Activated T-helper 2 cell treated with anti-CD3 and anti-CD28 coated beads, Interferon-gamma antibody, Interleukin-2, Interleukin-4, amounts not matched to agents 10 μg/mL and 5 μg/mL and 100 μg/mL, durations not matched to agents 14 hours and 24 hours and 36 hours (primary cell): Measurements from ENCODE around the gene SHISAL1. TPM values are rescaled to one million over a fixed set of nuclear protein-coding genes. Genes with fewer than 3 reads are reported as not detected.

Experiments
- DNase-seq: peaks from one replicate; pipeline ENCODE4 v3.0.0; 2021; ENCODE audit warnings: low spot score
- H3K27ac Mint-ChIP-seq: one replicate; pipeline ENCODE4 v1.8.0; 2021; ENCODE audit warnings: mixed read lengths
- H3K27me3 Mint-ChIP-seq: one replicate; pipeline ENCODE4 v1.8.0; 2021; ENCODE audit warnings: low read depth, mixed read lengths
- H3K36me3 Mint-ChIP-seq: one replicate; pipeline ENCODE4 v1.8.0; 2021; ENCODE audit warnings: low read depth, mixed read lengths
- H3K4me1 Mint-ChIP-seq: one replicate; pipeline ENCODE4 v1.8.0; 2021; ENCODE audit warnings: low read depth, mixed read lengths
- H3K4me3 Mint-ChIP-seq: one replicate; pipeline ENCODE4 v1.8.0; 2021; ENCODE audit warnings: low read depth, mild to moderate bottlenecking, moderate library complexity, mixed read lengths
- H3K9me3 Mint-ChIP-seq: one replicate; pipeline ENCODE4 v1.8.0; 2021; ENCODE audit warnings: mixed read lengths
- intact Hi-C: fragments of 100-400 bp; cut with micrococcal nuclease; formaldehyde crosslinking; loops from one replicate; pipeline ENCODE4 v1.15.1; 2023
- total RNA-seq: library from RNA; stranded (reverse); gene quantifications from 2 replicates; pipeline ENCODE4 v1.2.3, GENCODE V29; 2022

SHISAL1 gene
- total RNA-seq, result not detected in 2 replicates

DNA sequence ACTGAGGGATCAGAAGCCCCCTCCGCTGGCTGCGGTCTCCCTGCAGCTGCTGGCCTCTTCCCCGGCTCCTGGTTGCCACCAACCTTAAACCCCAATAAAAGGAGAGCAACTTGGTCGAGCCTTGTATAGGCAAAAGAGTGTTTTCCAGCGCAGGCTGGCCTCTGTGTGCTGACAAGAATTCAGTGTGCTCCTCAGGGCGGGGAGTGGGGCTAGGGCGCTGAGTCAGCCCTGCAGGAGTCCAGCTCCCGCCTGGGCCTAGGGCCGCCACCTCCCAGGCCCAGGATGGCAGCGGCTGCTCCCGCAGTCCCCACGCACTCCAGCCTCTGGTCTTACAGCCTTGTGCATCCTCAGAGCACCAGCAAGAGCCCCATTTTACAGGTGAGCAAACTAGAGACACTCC lies at the start of gene SHISAL1:
TSS of gene SHISAL1 (minus strand) at position 186 of the 400 bp plus-strand sequence. CDS start 12,006 bp downstream, outside the sequence.
- H3K4me1 Mint-ChIP-seq, result peaks cover 8% of the 10 kb centered on the region
- H3K9me3 Mint-ChIP-seq, result no peaks in the 10 kb centered on the region
- H3K27me3 Mint-ChIP-seq, result no peaks in the 10 kb centered on the region
- H3K27ac Mint-ChIP-seq, result no peak within 1 kb of the TSS
- DNase-seq, result no peak
- no peak within 1 kb of the TSS for H3K4me3 Mint-ChIP-seq
- H3K36me3 Mint-ChIP-seq, result no peaks in the 10 kb centered on the region
- intact Hi-C loops, result no loop called here

DNA sequence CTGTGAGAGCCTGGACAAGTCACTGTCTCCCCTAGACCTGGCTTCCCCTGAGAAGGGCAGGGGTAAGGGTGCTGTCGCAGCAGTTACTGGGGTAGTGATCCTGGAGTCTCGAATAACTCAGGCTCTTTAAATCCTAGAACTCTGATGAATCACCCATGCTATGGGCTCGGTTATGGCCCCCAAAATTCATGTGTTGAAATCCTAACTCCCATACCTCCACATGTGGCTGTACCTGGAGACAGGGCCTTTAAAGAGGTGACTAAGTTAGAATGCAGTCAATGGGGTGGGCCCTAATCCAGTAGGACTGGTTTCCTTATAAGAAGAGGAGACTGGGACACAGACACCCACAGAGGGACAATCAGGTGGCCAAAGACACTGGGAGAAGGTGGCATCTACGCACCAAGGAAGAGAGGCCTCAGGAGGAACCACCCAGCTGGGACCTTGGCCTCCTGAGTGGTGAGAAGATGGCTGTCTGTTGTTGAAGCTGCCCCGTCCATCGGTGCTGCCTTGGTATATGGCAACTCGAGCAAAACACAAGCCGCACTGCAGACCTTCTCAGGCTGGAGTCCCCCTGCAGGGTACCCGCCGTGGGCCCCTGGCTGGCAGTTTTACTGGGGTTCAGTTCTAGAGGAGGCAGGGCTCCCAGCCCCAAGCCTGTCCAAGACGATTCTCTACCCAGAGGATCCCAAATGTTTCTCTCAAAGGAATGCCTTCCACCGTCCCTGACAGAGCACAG lies 48.8 kb upstream of the SHISAL1 start:
- no peaks in the 10 kb centered on the region for H3K4me1 Mint-ChIP-seq
- no peak overlapping the region for H3K27ac Mint-ChIP-seq
- intact Hi-C loops, result no loop called here
- peaks cover 4% of the 10 kb centered on the region for H3K27me3 Mint-ChIP-seq
- H3K36me3 Mint-ChIP-seq, result no peaks in the 10 kb centered on the region
- no peaks in the 10 kb centered on the region for H3K9me3 Mint-ChIP-seq
- no peak for DNase-seq
- no peak overlapping the region for H3K4me3 Mint-ChIP-seq

DNA sequence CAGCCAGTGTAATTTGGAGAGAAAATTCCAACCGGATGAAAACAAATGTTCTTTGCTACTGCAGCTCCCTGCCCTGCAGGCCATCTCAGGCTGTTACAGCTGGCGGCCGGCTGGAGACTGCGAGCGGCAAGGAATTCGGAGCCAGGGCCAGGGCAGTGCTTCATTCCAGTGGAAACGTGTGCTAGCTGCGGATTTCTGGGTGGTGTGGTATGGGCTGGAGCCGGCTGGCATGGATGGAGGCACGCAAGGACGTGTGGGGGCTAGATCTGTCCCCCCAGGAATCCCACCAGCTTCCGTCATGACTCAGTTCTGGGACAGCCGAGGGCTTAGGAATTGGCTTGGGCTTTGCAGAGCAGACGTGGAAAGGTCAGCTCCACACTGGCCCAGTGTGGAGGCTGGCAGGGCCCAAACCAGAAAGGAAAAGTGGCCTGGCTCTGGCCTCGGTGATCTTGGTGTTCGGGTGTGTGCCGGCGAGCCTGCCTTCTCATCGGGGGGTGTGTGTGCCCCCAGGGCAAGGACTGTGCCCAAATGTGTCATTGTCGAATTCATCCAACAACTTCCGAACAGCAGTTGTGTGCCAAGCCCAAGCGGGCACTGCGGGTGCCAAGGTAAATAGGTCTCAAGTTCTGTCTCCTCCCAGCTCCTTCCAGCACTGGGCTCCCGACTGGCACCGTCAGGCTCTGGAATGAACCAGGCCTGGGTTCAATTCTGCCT lies 48.1 kb upstream of the SHISAL1 start:
- DNase-seq, result no peak
- Mint-ChIP-seq H3K9me3 (no peaks in the 10 kb centered on the region), H3K27me3 (peaks cover 4% of the 10 kb centered on the region), H3K27ac (no peak overlapping the region), H3K4me1 (no peaks in the 10 kb centered on the region), H3K4me3 (no peak overlapping the region), H3K36me3 (no peaks in the 10 kb centered on the region)
- intact Hi-C loops, result no loop called here

DNA sequence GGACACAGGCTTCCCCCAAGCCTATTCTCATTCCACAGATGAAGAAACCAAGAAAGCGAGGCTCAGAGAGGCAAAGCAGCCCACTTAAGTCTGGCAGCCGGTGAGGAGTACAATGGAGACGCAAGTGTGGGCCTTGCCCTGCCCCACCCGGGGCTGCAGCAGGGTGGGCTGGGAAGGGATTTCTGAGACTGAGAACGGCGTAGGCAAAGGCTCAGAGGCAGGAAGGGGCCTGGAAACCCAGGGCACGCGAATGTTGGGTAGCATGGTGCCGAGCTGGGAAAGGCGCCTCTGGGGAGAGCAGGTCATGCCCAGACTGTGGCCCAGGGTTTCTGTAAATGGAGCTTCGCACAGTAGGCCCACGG lies 47.5 kb upstream of the SHISAL1 start:
- no peaks in the 10 kb centered on the region for H3K4me1 Mint-ChIP-seq
- DNase-seq, result no peak
- no peaks in the 10 kb centered on the region for H3K36me3 Mint-ChIP-seq
- H3K27ac Mint-ChIP-seq, result no peak overlapping the region
- H3K27me3 Mint-ChIP-seq, result peaks cover 4% of the 10 kb centered on the region
- H3K9me3 Mint-ChIP-seq, result no peaks in the 10 kb centered on the region
- intact Hi-C loops, result no loop called here
- no peak overlapping the region for H3K4me3 Mint-ChIP-seq

DNA sequence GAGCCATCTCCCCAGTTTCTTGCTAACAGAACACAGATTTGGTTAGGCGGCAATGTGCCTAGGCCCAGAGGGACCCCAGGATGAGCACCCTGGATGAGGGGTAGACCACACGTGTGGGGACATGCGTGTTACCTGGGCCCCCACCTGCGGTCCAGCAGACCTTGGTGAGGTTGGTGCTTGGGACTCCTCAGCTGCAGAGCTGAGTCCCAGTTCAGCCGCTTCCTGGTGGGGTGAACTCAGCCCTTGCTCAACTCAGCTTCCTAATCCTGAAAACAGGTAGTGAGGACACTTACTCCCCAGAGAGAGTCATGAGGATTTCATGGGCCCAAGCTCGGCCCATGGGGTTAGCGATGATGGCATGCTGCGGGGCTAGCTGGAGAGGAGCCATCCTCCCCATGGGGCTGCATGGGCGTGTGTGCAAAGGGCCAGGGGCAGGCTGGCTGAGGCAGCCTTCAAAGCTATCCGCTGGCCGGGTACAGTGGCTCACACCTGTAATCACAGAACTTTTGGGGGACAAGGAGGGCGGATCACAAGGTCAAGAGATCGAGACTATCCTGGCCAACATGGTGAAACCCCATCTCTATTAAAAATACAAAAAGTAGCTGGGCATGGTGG lies 46.9 kb upstream of the SHISAL1 start:
- Mint-ChIP-seq H3K36me3 (no peaks in the 10 kb centered on the region), H3K4me1 (no peaks in the 10 kb centered on the region), H3K9me3 (no peaks in the 10 kb centered on the region), H3K27ac (no peak overlapping the region), H3K27me3 (peaks cover 4% of the 10 kb centered on the region), H3K4me3 (no peak overlapping the region)
- no peak for DNase-seq
- intact Hi-C loops, result no loop called here

DNA sequence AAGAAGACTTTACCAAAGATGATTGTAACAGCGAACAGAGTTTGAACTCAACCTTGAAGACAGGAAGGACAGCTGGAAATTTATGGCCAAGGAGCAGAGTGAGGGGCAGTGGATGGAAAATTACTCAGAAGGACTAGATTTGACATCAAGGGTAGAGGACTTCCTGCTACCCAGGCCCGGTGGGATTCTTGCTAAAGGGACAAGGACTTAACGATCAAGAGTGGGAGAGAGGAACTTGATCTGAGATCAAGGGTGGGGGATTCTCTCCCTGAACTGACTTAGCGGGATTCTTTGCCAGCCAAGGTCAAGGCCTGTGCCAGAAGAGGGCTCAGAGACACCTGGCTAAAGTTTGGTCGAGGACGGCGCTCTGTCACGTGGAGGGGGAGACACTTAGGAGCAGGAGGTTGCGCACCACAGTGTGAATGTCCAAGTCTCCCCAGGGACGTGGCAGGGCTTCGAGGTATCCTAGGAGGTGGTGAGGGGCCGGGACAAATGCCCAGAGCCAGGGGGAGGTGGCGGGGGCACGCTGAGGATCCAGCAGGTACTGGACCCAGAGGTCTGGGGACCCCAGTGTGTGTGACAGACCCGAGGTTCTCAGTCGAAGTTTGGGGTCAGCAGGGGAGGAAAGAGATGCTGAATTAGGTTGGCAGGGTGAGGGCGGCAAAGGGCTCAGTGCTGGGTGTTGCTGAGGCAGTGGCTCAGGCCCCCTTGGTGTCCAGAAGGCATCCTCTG lies 46.1 kb upstream of the SHISAL1 start:
- no peak overlapping the region for H3K27ac Mint-ChIP-seq

DNA sequence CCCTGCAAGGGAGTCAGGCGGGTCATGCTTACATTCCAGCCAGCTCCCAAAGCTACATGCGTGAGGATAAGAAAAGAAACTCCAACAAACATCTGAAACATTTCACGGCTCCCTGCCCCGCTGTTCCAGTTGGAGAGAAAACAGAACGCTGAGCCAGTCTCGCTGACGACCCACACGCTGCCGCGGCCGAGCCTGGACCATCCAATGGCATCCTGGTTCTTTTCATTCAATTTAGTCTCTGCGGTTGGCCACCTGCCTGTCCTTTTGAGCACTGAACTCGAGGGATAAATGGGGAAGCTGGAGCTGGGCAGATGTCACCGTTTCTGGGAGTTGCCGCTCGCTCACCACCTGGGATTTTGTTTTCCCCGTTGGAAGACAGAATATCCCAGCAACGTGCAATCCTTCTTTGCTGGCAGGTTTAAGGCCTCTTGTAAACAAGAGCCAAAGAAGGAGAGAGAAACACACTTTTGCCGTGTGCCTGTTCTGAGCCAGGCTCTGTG lies 45.3 kb upstream of the SHISAL1 start:
- Mint-ChIP-seq H3K27ac (no peak overlapping the region), H3K9me3 (no peaks in the 10 kb centered on the region), H3K4me1 (no peaks in the 10 kb centered on the region)

More for the DNA sequence above, 46.1 kb upstream of the SHISAL1 start:
- Mint-ChIP-seq H3K9me3 (no peaks in the 10 kb centered on the region), H3K4me1 (no peaks in the 10 kb centered on the region), H3K27me3 (peaks cover 9% of the 10 kb centered on the region), H3K36me3 (no peaks in the 10 kb centered on the region), H3K4me3 (no peak overlapping the region)
- intact Hi-C loops, result no loop called here
- no peak for DNase-seq

DNA sequence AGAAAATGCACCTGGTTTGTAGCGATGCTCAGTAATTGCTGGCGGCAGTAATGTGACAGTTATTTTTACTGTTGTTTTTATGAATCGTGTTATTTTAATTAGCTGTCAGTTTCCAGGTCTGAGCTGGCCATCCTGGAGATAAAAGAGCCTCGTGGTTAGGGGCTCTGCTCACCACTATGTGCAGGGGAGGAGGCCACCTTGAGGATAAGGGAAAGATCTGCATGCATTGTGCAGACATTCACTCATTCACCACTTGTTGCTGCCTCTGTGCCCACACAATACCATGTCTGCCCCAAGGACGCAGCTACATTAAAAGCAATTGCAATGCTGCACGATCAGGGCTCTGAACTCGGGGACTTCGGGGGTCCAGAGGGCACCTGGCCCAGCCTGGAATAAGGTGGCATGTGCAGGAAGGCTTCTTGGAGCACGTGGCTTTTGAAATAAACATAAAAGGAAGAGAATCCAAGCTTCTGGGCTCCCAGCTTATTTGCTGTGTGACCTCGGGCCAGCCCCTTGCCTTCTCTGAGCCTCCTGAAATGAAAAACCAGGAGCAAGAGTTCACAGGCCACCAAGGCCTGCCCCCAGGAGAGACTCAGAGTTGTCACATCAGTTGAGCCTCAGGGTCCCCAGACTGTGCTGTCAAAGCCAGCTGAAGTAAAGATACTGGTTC lies 44.7 kb upstream of the SHISAL1 start:
- H3K27ac Mint-ChIP-seq, result no peak overlapping the region
- H3K4me1 Mint-ChIP-seq, result no peaks in the 10 kb centered on the region
- H3K27me3 Mint-ChIP-seq, result peaks cover 9% of the 10 kb centered on the region
- no peak overlapping the region for H3K4me3 Mint-ChIP-seq
- DNase-seq, result no peak
- H3K9me3 Mint-ChIP-seq, result no peaks in the 10 kb centered on the region
- no peaks in the 10 kb centered on the region for H3K36me3 Mint-ChIP-seq
- intact Hi-C loops, result no loop called here

More for the DNA sequence above, 45.3 kb upstream of the SHISAL1 start:
- DNase-seq, result no peak
- Mint-ChIP-seq H3K36me3 (no peaks in the 10 kb centered on the region), H3K27me3 (peaks cover 9% of the 10 kb centered on the region), H3K4me3 (no peak overlapping the region)
- intact Hi-C loops, result no loop called here

DNA sequence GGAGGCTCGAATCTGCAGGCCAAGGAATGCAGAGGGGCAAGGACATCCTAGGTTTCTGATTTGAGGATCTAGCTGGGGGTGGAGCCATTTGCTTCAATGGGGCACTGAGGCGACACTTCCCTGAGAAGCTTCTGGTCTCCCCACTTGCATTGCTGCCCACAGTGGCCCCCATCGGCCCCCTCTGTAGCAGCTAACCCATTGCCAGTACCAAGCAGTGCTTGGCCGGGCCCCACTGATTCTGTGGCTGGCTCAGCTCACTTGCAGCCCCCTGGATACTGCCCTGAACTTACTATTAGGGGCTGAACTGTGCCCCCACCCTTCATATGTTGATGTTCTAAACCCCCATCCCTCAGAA lies 42.9 kb upstream of the SHISAL1 start:
- Mint-ChIP-seq H3K27me3 (peaks cover 9% of the 10 kb centered on the region), H3K4me1 (peaks cover 6% of the 10 kb centered on the region), H3K9me3 (no peaks in the 10 kb centered on the region), H3K4me3 (no peak overlapping the region), H3K27ac (no peak overlapping the region), H3K36me3 (no peaks in the 10 kb centered on the region)
- intact Hi-C loops, result no loop called here
- DNase-seq, result no peak

DNA sequence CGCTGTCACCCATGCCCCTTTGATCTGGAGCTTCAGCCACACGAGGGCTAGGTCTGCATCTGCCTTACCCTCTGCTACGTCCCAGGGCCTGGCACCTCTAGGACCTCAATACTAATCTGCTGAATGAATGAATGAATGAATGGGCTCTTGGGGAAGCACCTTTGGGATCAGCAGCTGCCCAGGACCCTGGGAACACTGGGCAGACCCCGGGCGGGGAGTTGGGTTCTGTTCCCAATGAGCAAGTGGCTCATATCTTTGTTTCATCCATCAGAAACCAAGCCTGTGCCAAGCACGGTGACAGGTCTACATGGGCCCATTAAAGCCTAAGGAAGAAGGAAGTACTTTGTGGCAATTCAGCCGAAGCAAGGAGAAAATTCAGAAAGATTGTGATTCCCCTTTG lies 41.5 kb upstream of the SHISAL1 start:
- no peak for DNase-seq
- Mint-ChIP-seq H3K27me3 (peaks cover 9% of the 10 kb centered on the region), H3K36me3 (no peaks in the 10 kb centered on the region), H3K9me3 (no peaks in the 10 kb centered on the region), H3K4me1 (peaks cover 6% of the 10 kb centered on the region), H3K27ac (no peak overlapping the region), H3K4me3 (no peak overlapping the region)
- intact Hi-C loops, result no loop called here

DNA sequence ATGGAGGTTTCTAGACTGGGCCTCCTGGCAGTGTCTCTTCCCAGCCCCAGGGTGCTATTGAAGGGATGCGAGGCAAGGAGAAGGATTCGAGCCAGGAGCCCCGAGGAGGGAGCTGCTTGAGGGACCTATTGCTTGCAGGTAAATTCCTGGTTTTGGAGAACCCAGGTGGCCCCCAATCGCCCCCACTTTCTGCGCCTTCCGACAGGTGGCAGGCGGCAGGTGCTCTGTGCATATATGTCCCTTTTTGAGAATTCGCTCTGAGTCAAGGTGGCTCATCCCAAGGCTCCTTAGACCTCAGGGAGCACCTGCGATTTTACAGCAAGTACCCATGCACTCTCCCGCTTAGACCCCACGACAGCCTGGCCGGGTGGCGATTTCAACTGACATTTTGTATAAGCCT lies 40.3 kb upstream of the SHISAL1 start:
- Mint-ChIP-seq H3K4me3 (no peak overlapping the region), H3K27ac (no peak overlapping the region), H3K36me3 (no peaks in the 10 kb centered on the region), H3K27me3 (peaks cover 5% of the 10 kb centered on the region), H3K9me3 (no peaks in the 10 kb centered on the region), H3K4me1 (peaks cover 6% of the 10 kb centered on the region)
- DNase-seq, result no peak
- intact Hi-C loops, result no loop called here

DNA sequence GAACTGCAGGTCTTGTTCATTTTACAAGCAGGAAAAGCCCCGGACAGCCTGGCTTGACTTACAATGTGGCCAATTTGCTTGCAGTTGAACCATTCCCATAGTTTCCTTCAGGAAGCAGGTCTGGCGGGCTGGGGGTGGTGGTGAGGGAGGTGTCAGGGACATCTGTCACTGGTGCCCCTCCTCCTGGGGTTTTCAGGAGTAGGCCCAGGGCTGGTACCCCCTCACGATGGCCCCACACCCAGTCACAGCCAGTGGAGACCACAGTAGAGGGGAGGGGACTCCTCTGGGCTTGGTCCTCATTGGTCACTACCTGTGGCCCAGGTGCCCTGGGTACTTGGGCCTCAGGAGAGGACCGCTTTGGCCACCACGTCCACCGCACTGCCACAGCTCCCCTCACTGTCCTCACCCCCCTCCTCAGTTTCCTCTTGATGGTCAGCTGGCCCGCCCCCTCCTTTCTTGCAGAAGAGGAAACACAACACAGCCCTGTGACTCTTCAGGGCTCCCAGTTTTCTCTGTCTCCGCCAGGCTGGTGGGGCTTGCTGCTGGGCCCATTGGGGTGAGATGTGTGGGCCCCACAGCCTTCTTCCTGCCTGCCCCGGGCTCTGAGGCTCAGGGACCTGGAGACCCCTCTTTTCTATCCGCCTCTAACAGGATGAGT lies 39.8 kb upstream of the SHISAL1 start:
- DNase-seq, result no peak
- Mint-ChIP-seq H3K27me3 (peaks cover 5% of the 10 kb centered on the region), H3K4me1 (peaks cover 6% of the 10 kb centered on the region), H3K9me3 (no peaks in the 10 kb centered on the region), H3K4me3 (no peak overlapping the region), H3K36me3 (no peaks in the 10 kb centered on the region), H3K27ac (no peak overlapping the region)
- intact Hi-C loops, result no loop called here
